ENCODE data around the gene ABT1.
A peak's percentile ranks its signal among the peaks of the same experiment; 100 is the strongest.

ABT1 gene

GRCh38 chr6:26554447-26554696 lies 42.4 kb upstream of the ABT1 start:
- no peak for TF ChIP-seq CTCF (conservative IDR thresholded peaks at IDR 0.05; ENCODE audit: low read length)
- no peak for DNase-seq (ENCODE audit: low read depth)
- peak overlapping the region; percentile 50 for H3K4me3 ChIP-seq (ENCODE audit: low read length)

DNA sequence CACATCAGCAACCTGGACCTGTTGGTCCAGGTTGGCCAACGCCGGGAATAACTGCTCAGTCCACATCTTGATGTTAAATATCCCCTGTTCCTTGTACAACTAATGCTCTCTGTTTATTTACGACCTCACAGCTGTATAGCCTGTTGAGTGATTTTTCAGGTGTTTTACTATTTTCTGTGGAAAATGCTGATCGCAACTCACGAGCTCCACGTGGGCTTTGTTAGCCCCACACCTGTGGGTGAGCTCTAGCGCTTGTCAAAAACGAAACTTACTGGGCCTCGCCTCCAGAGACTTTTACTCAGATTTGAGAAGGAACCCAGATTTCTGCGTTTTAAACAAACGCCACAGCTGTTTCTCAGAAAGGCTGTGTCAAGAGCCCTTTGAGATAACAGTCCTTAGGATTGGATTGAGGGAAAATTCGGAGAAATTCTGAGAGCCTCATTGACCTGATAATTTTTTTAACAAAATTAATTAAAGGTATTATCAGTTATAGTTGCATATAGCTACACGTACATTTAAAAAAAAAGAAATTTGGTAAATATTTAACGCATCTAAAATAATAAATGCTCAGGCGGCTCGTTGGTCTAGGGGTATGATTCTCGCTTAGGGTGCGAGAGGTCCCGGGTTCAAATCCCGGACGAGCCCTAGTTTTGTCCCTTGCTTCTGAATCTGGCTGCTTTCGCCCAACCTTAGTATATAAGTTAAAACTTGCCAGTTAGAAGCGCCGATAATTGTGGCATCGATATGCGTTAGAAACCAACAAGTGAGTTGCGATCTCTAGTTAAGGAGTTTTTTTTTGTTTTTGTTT lies 41.9 kb upstream of the ABT1 start:
- H3K4me3 ChIP-seq (ENCODE audit: low read length), result peak overlapping the region; percentile 50
- peak; percentile 68 for DNase-seq (ENCODE audit: low read depth)
- no peak for TF ChIP-seq CTCF (conservative IDR thresholded peaks at IDR 0.05; ENCODE audit: low read length)

- peak overlapping the region; percentile 42 for H3K4me3 ChIP-seq (ENCODE audit: low read length)
- no peak for TF ChIP-seq CTCF (conservative IDR thresholded peaks at IDR 0.05; ENCODE audit: low read length)
- no peak for DNase-seq (ENCODE audit: low read depth)
These were observed 41.1 kb upstream of the ABT1 start for GRCh38 chr6:26555505-26556262.

- no peak for TF ChIP-seq CTCF (conservative IDR thresholded peaks at IDR 0.05; ENCODE audit: low read length)
- peak; percentile 93 for DNase-seq (ENCODE audit: low read depth)
- peak overlapping the region; percentile 42; the same call in 1 of the 2 replicates for H3K4me3 ChIP-seq (ENCODE audit: low read length)
These were observed 40.3 kb upstream of the ABT1 start for GRCh38 chr6:26556263-26557070.

DNA sequence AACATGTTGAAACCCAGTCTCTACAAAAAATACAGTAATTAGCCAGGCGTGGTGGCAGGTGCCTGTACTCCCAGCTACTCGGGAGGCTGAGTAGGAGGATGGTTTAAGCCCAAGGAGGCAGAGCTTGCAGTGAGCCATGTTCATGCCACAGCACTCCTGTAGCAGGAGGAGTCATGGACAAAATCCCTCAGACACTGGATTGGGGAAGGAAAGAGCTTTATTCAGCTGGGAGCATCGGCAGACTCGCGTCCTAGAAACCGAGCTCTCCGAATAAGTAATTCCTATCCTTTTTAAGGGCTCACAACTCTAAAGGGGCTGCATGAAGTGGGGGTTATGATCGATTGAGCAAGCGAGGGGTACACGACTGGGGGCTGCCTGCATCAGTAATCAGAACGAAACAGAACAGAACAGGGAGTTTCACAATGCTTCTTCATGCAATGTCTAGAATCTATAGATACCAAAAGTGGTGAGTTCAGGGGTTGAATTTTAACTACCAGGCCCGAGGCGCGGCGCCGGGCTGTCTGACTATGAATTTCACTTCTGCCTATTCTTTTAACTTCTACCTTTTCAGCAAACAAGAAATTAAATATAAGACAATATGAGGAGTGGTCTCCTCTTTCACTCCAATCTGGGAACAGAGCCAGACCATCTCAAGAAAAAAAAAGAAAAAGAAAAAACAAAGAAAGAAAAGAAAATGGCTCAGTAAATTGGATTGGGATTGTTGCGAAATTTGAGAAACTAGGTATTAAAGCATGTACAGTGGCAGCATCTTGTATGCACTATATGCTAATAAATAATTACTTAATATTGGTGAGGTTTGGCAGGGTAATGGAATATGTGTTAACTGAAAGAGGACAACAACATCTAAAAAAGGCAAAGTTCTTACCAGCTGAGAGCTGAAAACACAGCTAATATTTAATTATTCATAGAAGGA lies 35.0 kb upstream of the ABT1 start:
- TF ChIP-seq CTCF (conservative IDR thresholded peaks at IDR 0.05; ENCODE audit: low read length), result no peak
- no peak for DNase-seq (ENCODE audit: low read depth)
- H3K4me3 ChIP-seq (ENCODE audit: low read length), result no peak overlapping the region

DNA sequence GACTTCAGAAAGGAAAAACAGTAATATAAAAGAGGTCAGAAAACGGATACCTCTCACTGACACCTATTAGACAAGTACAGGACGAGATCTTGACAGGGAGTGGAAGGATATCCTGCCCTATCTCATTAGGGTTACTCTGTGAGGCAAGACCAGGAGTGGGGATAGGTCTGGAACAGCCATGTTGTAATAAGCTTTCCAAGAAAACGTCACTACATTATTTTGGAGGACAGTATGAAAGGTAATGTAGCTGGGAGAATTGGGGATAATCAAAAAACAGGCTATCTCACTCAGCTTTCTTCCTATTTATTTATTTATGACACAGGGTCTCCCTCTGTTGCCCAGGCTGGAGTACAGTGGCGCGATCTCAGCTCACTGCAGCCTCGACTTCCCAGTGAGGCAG lies 33.3 kb upstream of the ABT1 start:
- TF ChIP-seq CTCF (conservative IDR thresholded peaks at IDR 0.05; ENCODE audit: low read length), result no peak
- no peak for DNase-seq (ENCODE audit: low read depth)
- H3K4me3 ChIP-seq (ENCODE audit: low read length), result no peak overlapping the region
